ENCODE results near the gene IL1RAPL1. TPM values are rescaled to one million over a fixed set of nuclear protein-coding genes. Genes with fewer than 3 reads are reported as not detected.

The IL1RAPL1 gene
- total RNA-seq, 1 experiment from 2014 or later, result not detected

DNA sequence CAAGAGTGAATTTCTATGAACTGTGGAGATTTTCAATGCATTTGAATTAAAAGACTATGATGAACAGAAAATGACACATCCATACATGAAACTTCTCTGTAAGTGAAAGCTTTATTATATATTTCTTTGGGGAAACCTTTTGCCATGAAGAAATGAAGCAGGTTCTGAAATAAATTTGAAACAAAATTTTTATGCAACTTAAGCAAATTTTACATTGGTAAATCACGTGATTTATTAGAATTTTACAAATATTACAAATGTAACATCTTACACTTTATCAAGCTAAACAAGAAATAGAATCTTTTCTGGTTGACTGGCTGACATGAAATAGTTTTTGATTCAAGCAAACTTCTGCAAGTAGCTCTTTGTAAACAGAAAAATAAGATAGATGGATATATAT is 131.2 kb downstream of the IL1RAPL1 start:
- Mint-ChIP-seq H3K27ac (ENCODE audit: unreplicated experiment) (no peak overlapping the region), H3K36me3 (ENCODE audit: insufficient read depth, unreplicated experiment) (no peaks in the 10 kb centered on the region), H3K4me1 (ENCODE audit: low read depth, unreplicated experiment) (no peaks in the 10 kb centered on the region), H3K9me3 (ENCODE audit: low read depth, unreplicated experiment) (peaks cover 4% of the 10 kb centered on the region), H3K27me3 (ENCODE audit: unreplicated experiment) (no peaks in the 10 kb centered on the region), H3K4me3 (ENCODE audit: low read depth, unreplicated experiment) (no peak overlapping the region)
- CTCF ChIA-PET, result no interaction called here
- TF ChIP-seq, protein P1, sequence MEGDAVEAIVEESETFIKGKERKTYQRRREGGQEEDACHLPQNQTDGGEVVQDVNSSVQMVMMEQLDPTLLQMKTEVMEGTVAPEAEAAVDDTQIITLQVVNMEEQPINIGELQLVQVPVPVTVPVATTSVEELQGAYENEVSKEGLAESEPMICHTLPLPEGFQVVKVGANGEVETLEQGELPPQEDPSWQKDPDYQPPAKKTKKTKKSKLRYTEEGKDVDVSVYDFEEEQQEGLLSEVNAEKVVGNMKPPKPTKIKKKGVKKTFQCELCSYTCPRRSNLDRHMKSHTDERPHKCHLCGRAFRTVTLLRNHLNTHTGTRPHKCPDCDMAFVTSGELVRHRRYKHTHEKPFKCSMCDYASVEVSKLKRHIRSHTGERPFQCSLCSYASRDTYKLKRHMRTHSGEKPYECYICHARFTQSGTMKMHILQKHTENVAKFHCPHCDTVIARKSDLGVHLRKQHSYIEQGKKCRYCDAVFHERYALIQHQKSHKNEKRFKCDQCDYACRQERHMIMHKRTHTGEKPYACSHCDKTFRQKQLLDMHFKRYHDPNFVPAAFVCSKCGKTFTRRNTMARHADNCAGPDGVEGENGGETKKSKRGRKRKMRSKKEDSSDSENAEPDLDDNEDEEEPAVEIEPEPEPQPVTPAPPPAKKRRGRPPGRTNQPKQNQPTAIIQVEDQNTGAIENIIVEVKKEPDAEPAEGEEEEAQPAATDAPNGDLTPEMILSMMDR (IDR thresholded peaks at IDR 0.05; ENCODE audit: unreplicated experiment), result no peak
- DNase-seq, result no peak
- intact Hi-C loops (cut with micrococcal nuclease; ENCODE audit: unreplicated experiment), result no loop called here
- no TSS peak for BruUV-seq (replicated peaks)

DNA sequence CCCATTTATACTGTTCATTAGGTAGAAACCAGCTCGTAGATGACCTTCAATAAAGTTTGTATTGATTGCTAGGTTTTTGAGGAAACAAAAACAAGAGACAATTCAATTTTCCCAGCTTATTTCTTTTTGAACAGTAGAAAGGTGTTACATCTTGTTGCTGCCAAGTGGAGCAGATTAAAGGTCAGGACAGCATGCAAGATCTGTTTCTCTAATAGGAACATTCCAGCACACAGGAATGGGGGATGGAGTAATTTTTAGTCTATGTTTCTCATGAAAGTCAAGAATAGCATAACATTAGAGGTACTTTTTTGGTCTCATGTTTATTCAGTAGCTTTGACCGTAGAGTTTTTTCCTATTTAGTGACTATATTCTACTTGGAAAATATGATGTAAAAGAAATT is 132.4 kb downstream of the IL1RAPL1 start:
- H3K27me3 Mint-ChIP-seq (ENCODE audit: unreplicated experiment), result no peaks in the 10 kb centered on the region
- no peak for DNase-seq
- no peak overlapping the region for H3K27ac Mint-ChIP-seq (ENCODE audit: unreplicated experiment)
- no peaks in the 10 kb centered on the region for H3K4me1 Mint-ChIP-seq (ENCODE audit: low read depth, unreplicated experiment)
- H3K9me3 Mint-ChIP-seq (ENCODE audit: low read depth, unreplicated experiment), result peaks cover 3% of the 10 kb centered on the region
- no TSS peak for BruUV-seq (replicated peaks)
- H3K36me3 Mint-ChIP-seq (ENCODE audit: insufficient read depth, unreplicated experiment), result no peaks in the 10 kb centered on the region
- TF ChIP-seq, protein P1 (IDR thresholded peaks at IDR 0.05; ENCODE audit: unreplicated experiment), result no peak
- intact Hi-C loops (cut with micrococcal nuclease; ENCODE audit: unreplicated experiment), result no loop called here
- no peak overlapping the region for H3K4me3 Mint-ChIP-seq (ENCODE audit: low read depth, unreplicated experiment)
- CTCF ChIA-PET, result no interaction called here

DNA sequence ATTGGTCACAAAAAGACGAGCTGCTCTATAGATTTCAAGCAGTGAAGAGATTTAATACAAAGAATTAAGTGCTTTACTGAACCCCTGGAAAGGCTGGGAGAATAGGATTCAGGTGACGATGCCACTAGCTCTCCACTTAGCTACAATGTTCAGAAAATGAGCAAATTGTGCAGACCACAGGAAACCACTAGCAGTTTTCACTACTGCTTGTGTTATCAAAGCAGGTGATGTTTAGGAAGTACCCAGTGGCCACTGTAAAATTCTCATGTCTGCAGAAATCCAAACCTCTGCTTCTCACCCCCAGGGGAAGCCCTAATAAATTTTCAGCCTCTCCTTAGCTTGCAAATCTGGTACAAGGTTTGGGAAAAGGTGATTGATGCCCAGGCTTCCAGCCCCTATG is 165.1 kb downstream of the IL1RAPL1 start:
- no peaks in the 10 kb centered on the region for H3K4me1 Mint-ChIP-seq (ENCODE audit: low read depth, unreplicated experiment)
- no peak for DNase-seq
- H3K36me3 Mint-ChIP-seq (ENCODE audit: insufficient read depth, unreplicated experiment), result no peaks in the 10 kb centered on the region
- intact Hi-C loops (cut with micrococcal nuclease; ENCODE audit: unreplicated experiment), result no loop called here
- no peak overlapping the region for H3K4me3 Mint-ChIP-seq (ENCODE audit: low read depth, unreplicated experiment)
- H3K27ac Mint-ChIP-seq (ENCODE audit: unreplicated experiment), result no peak overlapping the region
- no TSS peak for BruUV-seq (replicated peaks)
- H3K27me3 Mint-ChIP-seq (ENCODE audit: unreplicated experiment), result no peaks in the 10 kb centered on the region
- TF ChIP-seq, protein P1 (IDR thresholded peaks at IDR 0.05; ENCODE audit: unreplicated experiment), result no peak
- CTCF ChIA-PET, result no interaction called here
- H3K9me3 Mint-ChIP-seq (ENCODE audit: low read depth, unreplicated experiment), result peaks cover 4% of the 10 kb centered on the region

DNA sequence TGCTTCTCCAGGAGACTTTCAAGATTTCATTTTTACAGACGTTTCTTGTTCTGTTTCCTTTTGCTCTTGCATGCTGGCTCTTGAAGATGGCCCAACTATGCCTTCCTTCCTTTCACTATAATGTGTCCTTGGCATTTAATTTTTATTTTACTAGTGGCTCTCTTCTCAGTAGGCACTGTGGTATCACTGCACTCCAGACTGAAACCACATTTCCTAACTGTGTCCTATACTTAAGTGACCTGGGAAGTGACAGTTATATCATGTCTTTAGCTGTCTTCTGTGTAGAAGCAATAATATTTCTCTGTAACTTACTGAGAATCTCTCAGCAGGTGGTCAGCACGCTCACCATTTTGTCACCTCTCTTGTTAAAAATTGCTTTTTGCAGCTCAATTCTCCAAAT is 168.9 kb downstream of the IL1RAPL1 start:
- TF ChIP-seq, protein P1 (IDR thresholded peaks at IDR 0.05; ENCODE audit: unreplicated experiment), result no peak
- intact Hi-C loops (cut with micrococcal nuclease; ENCODE audit: unreplicated experiment), result no loop called here
- no peak overlapping the region for H3K27ac Mint-ChIP-seq (ENCODE audit: unreplicated experiment)
- no peak for DNase-seq
- no TSS peak for BruUV-seq (replicated peaks)
- H3K4me1 Mint-ChIP-seq (ENCODE audit: low read depth, unreplicated experiment), result no peaks in the 10 kb centered on the region
- no peak overlapping the region for H3K4me3 Mint-ChIP-seq (ENCODE audit: low read depth, unreplicated experiment)
- no peaks in the 10 kb centered on the region for H3K27me3 Mint-ChIP-seq (ENCODE audit: unreplicated experiment)
- CTCF ChIA-PET, result no interaction called here
- H3K36me3 Mint-ChIP-seq (ENCODE audit: insufficient read depth, unreplicated experiment), result no peaks in the 10 kb centered on the region
- peaks cover 4% of the 10 kb centered on the region for H3K9me3 Mint-ChIP-seq (ENCODE audit: low read depth, unreplicated experiment)

DNA sequence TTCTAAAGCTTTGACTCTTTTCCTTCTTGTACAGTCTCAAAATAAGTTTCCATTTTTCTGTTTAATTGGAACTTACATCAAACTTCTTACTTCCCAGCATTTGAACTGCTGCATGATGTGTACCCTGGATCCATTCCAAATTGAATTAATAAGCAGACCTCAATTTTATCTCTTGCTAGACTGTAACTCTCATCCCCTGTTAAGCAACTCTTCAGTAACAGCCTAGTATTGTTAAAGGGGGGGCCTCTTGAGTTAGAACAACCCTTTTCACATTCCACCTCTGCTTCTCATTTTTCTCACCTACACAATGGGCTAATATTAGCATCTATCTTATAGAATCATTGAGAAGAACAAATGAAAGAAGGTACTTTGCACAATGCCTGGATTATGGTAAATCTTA is 169.4 kb downstream of the IL1RAPL1 start:
- Mint-ChIP-seq H3K27ac (ENCODE audit: unreplicated experiment) (no peak overlapping the region), H3K36me3 (ENCODE audit: insufficient read depth, unreplicated experiment) (no peaks in the 10 kb centered on the region), H3K27me3 (ENCODE audit: unreplicated experiment) (no peaks in the 10 kb centered on the region), H3K9me3 (ENCODE audit: low read depth, unreplicated experiment) (peaks cover 4% of the 10 kb centered on the region), H3K4me3 (ENCODE audit: low read depth, unreplicated experiment) (no peak overlapping the region), H3K4me1 (ENCODE audit: low read depth, unreplicated experiment) (no peaks in the 10 kb centered on the region)
- TF ChIP-seq, protein P1 (IDR thresholded peaks at IDR 0.05; ENCODE audit: unreplicated experiment), result no peak
- intact Hi-C loops (cut with micrococcal nuclease; ENCODE audit: unreplicated experiment), result no loop called here
- CTCF ChIA-PET, result no interaction called here
- DNase-seq, result no peak
- BruUV-seq (replicated peaks), result no TSS peak
